Measurements from ENCODE around the gene TCEA2. TPM values are rescaled to one million over a fixed set of nuclear protein-coding genes. Genes with fewer than 3 reads are reported as not detected.

TCEA2 gene
- total and polyA plus RNA-seq, 9 of the 15 experiments (the other 6 are each of a cell fraction or from before 2014, with no cell fraction given) = 1.4 to 28.7 (median 5.4) TPM

GRCh38 chr20:64080013-64080812 lies 17.2 kb downstream of the TCEA2 start, which contains the start of gene OPRL1 (continued):
- TF ChIP-seq PRDM10 (IDR thresholded peaks at IDR 0.05; ENCODE audit: partially characterized antibody) (peak; percentile 34), VEZF1 (CRISPR knock-in tag; IDR thresholded peaks at IDR 0.05) (peak; percentile 61), POLR2AphosphoS2 (IDR thresholded peaks at IDR 0.05; ENCODE audit: low read length) (no peak), CGGBP1 (CRISPR knock-in tag; IDR thresholded peaks at IDR 0.05) (no peak), U2AF2 (optimal IDR thresholded peaks at IDR 0.05; ENCODE audit: low read depth, low read length) (no peak), ZNF639 (CRISPR knock-in tag; conservative IDR thresholded peaks at IDR 0.05 in 1 of 2, IDR thresholded peaks at IDR 0.05 in 1 of 2) (no peak), MBD2 (IDR thresholded peaks at IDR 0.05; ENCODE audit: borderline replicate concordance, low read depth) (no peak), HDAC3 (IDR thresholded peaks at IDR 0.05; ENCODE audit: borderline replicate concordance, partially characterized antibody) (no peak), ZFX (CRISPR knock-in tag; IDR thresholded peaks at IDR 0.05) (0 out of 2 replicates have a peak, but pooled peaks have one; percentile 23), GATAD2B (IDR thresholded peaks at IDR 0.05; ENCODE audit: borderline replicate concordance) (0 out of 2 replicates have a peak, but pooled peaks have one; percentile 2), SRF (CRISPR knock-in tag; IDR thresholded peaks at IDR 0.05) (no peak), ZBTB7A (IDR thresholded peaks at IDR 0.05; ENCODE audit: borderline replicate concordance, control insufficient read depth, low read depth, low read length) (0 out of 2 replicates have a peak, but pooled peaks have one; percentile 19), CREB1 (IDR thresholded peaks at IDR 0.05) (no peak), CREB1 (CRISPR knock-in tag; IDR thresholded peaks at IDR 0.05) (no peak), PPARD (CRISPR knock-in tag; IDR thresholded peaks at IDR 0.05) (no peak), ZNF217 (CRISPR knock-in tag; IDR thresholded peaks at IDR 0.05) (no peak), PKNOX1 (IDR thresholded peaks at IDR 0.05) (no peak), SAP30 (IDR thresholded peaks at IDR 0.05; ENCODE audit: borderline replicate concordance, insufficient read depth, low read depth, low read length, poor library complexity, severe bottlenecking) (peak; percentile 16), ARID2 (IDR thresholded peaks at IDR 0.05) (no peak)
